ENCODE measurements around the gene ERG.

ERG gene

GRCh38 chr21:38499296-38499695, 1.0 kb upstream of the ERG start:
- DNase-seq (ENCODE audit: low read depth in 2 of 2, low spot score in 1 of 2): no peak

GRCh38 chr21:38496224-38496623, 2.1 kb downstream of the ERG start:
- no peak for DNase-seq (ENCODE audit: low read depth in 2 of 2, low spot score in 1 of 2)

GRCh38 chr21:38495696-38496095, 2.6 kb downstream of the ERG start:
- no peak for DNase-seq (ENCODE audit: low read depth in 2 of 2, low spot score in 1 of 2)

GRCh38 chr21:38495242-38495641, 3.0 kb downstream of the ERG start:
- DNase-seq (ENCODE audit: low read depth in 2 of 2, low spot score in 1 of 2): no peak

GRCh38 chr21:38494703-38495102, 3.6 kb downstream of the ERG start:
- no peak for DNase-seq (ENCODE audit: low read depth in 2 of 2, low spot score in 1 of 2)

GRCh38 chr21:38494251-38494642, 4.0 kb downstream of the ERG start:
- no peak for DNase-seq (ENCODE audit: low read depth in 2 of 2, low spot score in 1 of 2)

- DNase-seq (ENCODE audit: low read depth in 2 of 2, low spot score in 1 of 2): no peak
Observed at GRCh38 chr21:38493549-38494250, 4.6 kb downstream of the ERG start.

- no peak for DNase-seq (ENCODE audit: low read depth in 2 of 2, low spot score in 1 of 2)
Observed at GRCh38 chr21:38492007-38492406, 6.3 kb downstream of the ERG start.

- DNase-seq (ENCODE audit: low read depth in 2 of 2, low spot score in 1 of 2): no peak
Observed at GRCh38 chr21:38491536-38491935, 6.7 kb downstream of the ERG start.

- DNase-seq (ENCODE audit: low read depth in 2 of 2, low spot score in 1 of 2): no peak
Observed at GRCh38 chr21:38490411-38491020, 7.8 kb downstream of the ERG start.

- no peak for DNase-seq (ENCODE audit: low read depth in 2 of 2, low spot score in 1 of 2)
Observed at GRCh38 chr21:38489729-38490128, 8.5 kb downstream of the ERG start.

GRCh38 chr21:38489271-38489652, 9.0 kb downstream of the ERG start:
- no peak for DNase-seq (ENCODE audit: low read depth in 2 of 2, low spot score in 1 of 2)

- DNase-seq (ENCODE audit: low read depth in 2 of 2, low spot score in 1 of 2): no peak
Observed at GRCh38 chr21:38488640-38489270, 9.5 kb downstream of the ERG start.

- DNase-seq (ENCODE audit: low read depth in 2 of 2, low spot score in 1 of 2): no peak
Observed at GRCh38 chr21:38487901-38488639, 10.2 kb downstream of the ERG start.

GRCh38 chr21:38486706-38487105, 11.6 kb downstream of the ERG start:
- DNase-seq (ENCODE audit: low read depth in 2 of 2, low spot score in 1 of 2): no peak

GRCh38 chr21:38486221-38486620, 12.1 kb downstream of the ERG start:
- DNase-seq (ENCODE audit: low read depth in 2 of 2, low spot score in 1 of 2): no peak

GRCh38 chr21:38479641-38480525, 18.4 kb downstream of the ERG start:
- no peak for DNase-seq (ENCODE audit: low read depth in 2 of 2, low spot score in 1 of 2)

GRCh38 chr21:38478782-38479181, 19.5 kb downstream of the ERG start:
- DNase-seq (ENCODE audit: low read depth in 2 of 2, low spot score in 1 of 2): no peak

- no peak for DNase-seq (ENCODE audit: low read depth in 2 of 2, low spot score in 1 of 2)
Observed at GRCh38 chr21:38477226-38477625, 21.1 kb downstream of the ERG start.

- DNase-seq (ENCODE audit: low read depth in 2 of 2, low spot score in 1 of 2): no peak
Observed at GRCh38 chr21:38476385-38476784, 21.9 kb downstream of the ERG start.

GRCh38 chr21:38475519-38475918, 22.8 kb downstream of the ERG start:
- DNase-seq (ENCODE audit: low read depth in 2 of 2, low spot score in 1 of 2): no peak
